ENCODE results near the gene FANCM.
"Not testable (repeated sequence)": the region's sequence is repeated elsewhere in the genome, so short reads cannot be mapped to it uniquely, and the experiment has no call there.

Gene FANCM

DNA sequence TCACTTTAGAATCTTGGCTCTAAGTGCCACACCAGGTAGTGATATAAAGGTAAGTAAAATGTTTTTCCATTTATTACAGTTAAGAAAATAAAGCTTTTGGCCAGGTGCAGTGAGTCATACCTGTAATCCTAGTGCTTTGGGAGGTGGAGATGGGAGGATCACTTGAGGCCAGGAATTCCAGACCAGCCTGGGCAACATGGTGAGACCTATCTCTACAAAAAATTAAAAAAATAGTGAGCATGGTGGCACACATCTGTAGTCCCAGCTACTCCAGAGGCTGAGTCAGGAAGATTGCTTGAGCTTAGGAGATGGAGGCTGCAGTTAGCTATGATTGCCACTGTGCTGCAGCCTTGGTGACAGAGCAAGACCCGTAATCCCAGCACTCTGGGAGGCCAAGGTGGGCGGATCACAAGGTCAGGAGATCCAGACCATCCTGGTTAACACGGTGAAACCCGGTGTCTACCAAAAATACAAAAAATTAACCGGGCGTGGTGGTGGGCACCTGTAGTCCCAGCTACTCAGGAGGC is 5.0 kb downstream of the FANCM start:
- DNase-seq = no peak

DNA sequence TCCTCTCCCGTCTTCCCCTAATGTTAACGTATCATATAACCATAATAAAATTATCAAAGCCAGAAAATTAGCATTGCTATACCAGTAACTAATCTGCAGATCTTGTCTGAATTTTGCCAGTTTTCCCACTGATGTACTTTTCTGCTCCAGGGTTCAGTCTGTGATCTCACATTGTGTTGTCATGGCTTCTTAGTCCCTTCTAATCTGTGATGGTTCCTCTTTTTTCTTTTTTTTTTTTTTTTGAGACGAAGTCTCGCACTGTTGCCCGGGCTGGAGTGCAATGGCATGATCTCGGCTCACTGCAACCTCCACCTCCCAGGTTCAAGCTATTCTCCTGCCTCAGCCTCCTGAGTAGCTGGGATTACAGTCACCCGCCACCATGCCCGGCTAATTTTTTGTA is 6.4 kb downstream of the FANCM start:
- not testable (repeated sequence) for DNase-seq

DNA sequence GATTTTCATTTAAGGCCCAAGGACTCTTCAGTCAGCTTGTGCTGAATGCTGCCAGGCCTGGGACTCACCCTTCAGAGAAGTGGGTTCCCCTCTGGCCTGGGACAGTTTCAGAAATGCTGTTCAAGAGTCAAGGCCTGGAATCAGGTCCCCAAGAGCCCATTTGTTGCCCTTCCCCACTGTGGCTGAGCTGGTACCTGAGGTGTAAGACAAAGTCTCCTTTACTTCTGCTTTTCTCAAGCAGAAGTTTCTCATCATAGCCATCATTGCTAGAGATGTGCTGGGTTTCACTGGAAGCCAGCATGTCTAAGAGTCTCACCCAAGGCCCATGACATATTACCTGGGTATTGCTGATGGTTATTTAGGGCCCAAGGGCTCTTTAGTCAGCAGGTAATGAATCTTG is 8.9 kb downstream of the FANCM start:
- DNase-seq = no peak

DNA sequence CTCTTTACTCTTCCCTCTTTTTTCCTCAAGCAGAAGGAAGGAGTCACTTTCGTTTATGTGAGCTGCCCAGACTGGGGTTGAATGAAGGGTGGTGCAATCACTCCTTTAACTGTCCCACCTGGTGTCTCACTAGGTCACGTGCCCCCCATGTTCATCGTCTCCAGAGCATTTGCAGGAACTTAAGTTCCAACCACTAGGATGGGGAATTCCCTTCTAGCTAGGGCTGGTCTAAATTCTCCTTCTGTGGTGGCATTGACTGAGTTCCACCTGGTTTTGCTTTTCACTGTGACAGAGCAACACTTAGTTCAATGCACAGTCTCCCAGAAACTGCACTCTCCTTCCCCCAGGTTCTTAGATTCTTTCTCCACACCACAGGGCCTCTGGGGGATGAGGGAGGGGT is 9.5 kb downstream of the FANCM start:
- no peak for DNase-seq

- DNase-seq = no peak
Measured at GRCh38 chr14:45149602-45150001, 13.9 kb downstream of the FANCM start.

DNA sequence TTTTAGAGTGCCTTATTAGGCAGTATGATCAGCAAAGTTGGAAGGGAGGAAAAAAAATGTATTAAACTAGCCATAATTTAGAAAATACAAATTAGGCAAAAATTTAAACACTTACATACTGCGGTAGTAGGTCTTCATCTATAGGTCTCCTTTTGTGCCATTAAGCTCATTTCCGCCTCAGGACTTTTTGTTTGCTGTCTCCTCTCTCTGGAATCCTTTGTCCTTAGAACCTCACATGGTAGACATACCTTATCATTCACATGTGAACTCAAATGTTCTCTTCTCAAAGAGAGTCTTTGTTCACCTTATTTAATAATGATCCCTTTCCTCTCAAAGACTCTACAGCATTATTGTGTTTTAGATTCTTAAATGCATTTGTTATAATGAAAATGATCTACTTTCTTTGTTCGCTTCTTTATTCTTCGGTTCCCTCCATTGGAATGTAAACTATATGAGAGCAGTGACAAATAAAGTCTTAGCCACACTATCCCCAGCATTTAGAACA is 14.7 kb downstream of the FANCM start:
- no peak for DNase-seq

- DNase-seq = no peak
Measured at GRCh38 chr14:45156067-45156466, 20.3 kb downstream of the FANCM start.

DNA sequence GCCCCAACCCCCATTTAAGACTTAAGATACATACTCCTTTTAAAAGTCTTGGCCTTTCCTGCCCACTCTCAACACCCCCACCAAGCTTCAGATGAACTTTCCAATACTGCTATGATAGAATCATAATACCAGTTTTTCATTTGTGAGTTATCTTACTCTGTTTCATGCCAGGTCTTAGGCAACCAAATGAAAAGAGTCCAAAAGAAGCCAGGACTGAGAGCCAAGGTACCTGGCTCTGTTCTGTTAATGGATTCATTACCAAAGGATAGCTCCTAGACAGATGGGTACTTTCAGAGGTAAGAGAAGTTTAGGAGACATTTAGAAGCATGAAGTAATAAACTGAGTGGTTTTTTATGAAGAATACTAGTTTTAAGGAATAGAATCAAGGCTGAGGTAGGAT is 34.2 kb downstream of the FANCM start:
- no peak for DNase-seq

DNA sequence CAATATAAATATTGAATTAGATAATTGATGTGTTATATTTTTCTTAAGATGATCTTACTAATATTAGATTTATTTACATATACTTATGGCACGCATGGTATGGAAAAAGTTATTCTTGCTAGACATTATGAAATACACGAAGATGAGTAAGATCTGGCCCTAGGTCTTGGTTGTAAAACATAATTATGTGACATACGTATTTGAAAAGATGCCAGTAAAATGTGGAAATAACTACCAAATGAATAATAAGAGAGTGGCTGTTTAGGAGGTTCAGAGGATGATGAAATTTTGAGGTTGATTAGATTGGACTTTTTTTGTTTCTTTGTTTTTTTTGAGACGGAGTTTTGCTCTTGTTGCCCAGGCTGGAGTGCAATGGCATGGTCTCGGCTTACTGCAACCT is 41.3 kb downstream of the FANCM start:
- no peak for DNase-seq

DNA sequence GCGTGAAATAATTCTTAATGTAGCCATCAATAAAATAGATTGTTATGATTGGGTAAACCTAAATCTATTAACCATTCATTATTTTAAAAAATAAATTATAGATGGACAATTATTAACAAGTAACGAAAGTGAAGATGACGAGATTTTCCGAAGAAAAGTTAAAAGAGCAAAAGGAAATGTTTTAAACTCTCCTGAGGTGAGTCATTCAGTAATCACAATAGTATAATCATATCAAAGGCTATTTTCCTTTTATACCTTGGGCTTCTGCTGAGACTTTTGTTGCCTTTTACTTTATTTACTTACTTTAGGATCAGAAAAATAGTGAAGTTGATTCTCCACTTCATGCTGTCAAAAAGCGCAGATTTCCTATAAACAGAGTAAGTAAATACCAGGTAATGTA is 45.6 kb downstream of the FANCM start:
- no peak for DNase-seq

DNA sequence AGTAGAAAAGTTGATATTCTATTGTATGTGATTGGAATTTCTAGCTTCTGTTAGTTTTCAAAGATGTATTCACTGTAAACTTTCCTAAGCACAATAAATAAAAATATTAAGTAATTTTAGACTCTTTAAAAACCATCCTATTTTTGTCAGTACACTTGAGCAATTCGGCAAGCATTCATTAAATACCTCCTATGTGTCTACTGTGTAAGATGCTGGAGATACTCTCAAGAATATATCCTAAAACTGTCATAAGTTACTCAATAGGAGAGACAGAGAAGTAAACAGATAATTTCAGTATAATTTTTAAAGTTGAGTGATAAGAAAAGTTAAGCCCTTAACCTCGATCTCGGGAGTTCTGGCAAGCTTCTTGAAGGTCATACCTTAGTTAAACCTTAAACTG is 46.1 kb downstream of the FANCM start:
- DNase-seq = no peak

- no peak for DNase-seq
Measured at GRCh38 chr14:45185100-45185814, 49.5 kb downstream of the FANCM start.

GRCh38 chr14:45194964-45195363 is 59.2 kb downstream of the FANCM start:
- DNase-seq = no peak

DNA sequence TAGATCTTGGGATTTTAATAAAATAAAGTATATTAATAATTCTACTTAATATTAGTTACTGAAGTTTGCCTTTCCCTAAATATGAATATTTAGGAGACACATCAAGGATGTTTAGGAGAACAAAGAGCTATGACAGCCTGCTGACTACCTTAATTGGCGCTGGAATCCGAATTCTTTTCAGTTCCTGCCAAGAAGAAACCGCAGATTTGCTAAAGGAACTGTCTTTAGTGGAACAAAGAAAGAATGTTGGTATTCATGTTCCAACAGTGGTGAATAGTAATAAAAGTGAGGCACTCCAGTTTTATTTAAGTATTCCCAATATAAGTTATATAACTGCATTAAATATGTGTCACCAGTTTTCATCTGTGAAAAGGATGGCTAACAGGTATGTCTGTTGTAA is 62.8 kb downstream of the FANCM start:
- no peak for DNase-seq

GRCh38 chr14:45199230-45199629 is 63.5 kb downstream of the FANCM start:
- no peak for DNase-seq

DNA sequence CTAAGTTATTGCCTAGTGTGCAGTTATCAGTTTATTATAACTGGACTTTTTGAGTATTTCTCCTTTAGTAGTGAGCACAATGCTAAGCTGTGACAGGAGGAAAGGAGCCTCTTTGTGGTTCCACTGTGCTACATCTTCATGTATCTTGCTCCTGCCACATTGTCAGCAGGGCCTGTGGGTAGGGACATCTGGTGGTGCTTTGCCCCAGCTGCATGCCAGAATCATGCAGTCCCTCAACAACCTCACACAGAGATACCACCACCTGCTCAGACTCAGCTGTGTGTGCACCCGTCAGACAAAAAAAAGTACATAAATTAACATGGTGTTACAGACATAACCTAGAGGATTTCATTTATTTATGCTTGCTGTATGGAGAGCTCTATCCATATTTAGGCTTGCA is 66.2 kb downstream of the FANCM start:
- peak; percentile 4 for DNase-seq

DNA sequence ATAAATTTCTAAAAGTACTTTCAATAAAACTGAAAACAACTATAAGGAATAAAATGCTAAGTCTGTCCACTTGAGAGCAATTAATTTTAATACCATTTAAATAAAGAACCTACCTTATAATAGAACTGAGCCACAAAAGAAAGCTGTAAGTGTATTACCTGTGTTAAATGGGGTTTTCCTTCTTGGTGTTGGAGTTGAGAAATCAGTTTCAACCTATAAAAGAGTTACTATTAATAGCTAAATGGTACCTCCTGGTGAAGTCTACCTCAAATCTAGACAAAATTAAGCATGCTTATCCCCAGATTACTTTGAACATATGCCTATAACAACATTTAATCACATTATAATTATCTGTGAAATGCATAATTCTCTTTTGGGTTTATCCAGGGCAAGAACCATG is 68.5 kb downstream of the FANCM start:
- DNase-seq = no peak

DNA sequence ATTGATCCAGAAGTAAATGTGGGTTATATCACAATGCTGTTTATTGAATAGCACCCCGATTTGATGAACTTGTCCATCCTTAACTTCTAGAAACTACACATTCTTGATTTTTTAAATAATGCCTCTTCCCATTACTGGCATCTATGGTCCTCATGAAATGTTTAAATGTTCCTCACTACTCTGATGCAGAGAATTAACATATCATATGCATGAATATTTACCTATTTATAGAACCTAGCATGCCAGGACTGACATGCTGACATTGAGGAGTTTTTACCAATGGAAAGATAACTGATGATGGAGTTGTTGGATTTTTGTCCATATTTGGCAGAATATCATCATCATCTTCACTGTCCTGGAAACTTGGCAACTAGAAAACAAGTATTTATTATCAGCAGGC is 74.4 kb downstream of the FANCM start:
- DNase-seq = no peak

DNA sequence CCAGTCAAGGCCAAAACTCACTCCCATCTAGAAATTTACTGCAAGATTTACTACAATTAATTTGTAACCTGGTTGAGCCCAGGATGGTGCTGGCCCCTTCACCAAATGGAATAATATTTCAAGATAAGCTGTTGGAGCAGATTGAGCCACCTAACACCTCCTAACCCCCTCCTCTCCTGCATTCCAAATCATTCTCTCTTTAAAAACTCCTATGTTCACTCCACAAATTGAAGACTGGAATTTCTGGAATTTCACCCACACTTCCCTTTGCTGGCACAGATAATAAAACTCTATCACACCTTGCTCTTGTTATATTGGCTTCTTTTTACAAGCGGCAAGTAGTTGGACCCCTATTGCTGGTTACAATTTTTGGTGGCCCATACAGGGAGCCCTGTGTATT is 75.6 kb downstream of the FANCM start:
- no peak for DNase-seq

DNA sequence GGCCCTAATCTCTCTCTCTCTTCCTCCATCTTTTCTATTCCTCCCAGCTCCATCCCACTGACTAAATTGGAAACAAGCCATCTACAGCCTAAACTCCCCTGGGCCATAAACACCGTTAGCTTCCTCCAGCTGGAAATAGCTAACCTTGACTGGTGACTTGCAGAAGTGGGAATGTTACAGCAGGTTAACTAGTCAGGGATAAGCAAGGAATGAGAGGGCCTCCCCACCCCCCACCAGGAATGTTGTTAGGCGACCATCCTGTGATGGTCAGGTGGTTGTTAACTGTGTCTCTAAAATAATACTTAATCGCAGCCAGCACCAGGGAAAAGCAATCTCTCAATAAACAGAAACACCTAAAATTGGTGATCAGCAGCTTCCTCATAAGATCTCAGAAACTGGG is 76.5 kb downstream of the FANCM start:
- DNase-seq = no peak

DNA sequence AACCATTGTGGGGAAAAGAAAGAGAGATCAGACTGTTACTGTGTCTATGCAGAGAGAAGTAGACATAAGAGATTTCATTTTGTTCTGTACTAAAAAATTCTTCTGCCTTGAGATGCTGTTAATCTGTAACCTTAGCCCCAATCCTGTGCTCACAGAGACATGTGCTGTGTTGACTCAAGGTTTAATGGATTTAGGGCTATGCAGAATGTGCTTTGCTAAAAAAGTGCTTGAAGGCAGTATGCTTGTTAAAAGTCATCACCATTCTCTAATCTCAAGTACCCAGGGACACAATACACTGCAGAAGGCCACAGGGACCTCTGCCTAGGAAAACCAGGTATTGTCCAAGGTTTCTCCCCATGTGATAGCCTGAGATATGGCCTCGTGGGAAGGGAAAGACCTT is 78.0 kb downstream of the FANCM start:
- DNase-seq = not testable (repeated sequence)

GRCh38 chr14:45214341-45214740 is 78.6 kb downstream of the FANCM start:
- DNase-seq = not testable (repeated sequence)

DNA sequence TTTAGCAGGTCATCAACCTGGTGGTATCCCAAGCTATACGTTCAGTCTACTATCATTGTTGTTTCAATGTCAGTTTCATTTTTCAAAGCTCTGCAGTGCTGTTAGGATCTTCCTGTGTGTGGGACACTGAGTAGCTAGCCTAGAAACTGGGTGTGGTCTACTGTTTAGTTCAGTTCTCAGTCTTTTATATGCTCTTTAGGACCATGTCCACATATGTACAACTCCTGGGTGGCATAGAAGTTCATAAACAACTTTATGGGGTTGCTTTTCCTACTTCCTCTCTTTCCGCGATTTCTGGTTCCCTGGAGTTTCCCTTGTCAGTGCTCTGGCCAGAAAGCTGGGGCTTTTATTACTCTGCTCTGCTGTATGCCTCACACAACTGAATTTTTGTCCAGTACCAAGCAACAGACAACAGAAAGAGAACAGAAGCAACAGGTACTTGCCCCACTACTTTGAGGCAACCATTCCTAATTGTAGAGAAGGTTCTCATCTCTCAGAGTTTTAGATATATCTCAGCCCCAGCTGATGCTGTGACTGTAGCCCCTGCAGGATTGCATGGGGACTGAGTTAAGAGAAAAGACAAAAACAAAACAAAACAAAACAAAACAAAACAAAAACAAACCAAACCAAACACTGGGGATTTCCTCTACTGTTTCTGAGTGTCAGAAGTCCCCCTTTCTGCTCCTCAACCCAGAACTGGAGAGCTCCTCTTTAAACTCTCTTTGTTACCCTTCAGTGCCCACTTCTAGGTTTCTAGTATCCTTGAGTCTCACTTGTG is 86.9 kb downstream of the FANCM start:
- no peak for DNase-seq

- DNase-seq = no peak
Measured at GRCh38 chr14:45227566-45227965, 91.8 kb downstream of the FANCM start.

Data from CD4-positive, alpha-beta T cell treated with Interleukin-12 subunit alpha and Interleukin-12 subunit beta, for 1 hour (primary cell).